Measurements from ENCODE around the gene EPHB1.

EPHB1 gene

DNA sequence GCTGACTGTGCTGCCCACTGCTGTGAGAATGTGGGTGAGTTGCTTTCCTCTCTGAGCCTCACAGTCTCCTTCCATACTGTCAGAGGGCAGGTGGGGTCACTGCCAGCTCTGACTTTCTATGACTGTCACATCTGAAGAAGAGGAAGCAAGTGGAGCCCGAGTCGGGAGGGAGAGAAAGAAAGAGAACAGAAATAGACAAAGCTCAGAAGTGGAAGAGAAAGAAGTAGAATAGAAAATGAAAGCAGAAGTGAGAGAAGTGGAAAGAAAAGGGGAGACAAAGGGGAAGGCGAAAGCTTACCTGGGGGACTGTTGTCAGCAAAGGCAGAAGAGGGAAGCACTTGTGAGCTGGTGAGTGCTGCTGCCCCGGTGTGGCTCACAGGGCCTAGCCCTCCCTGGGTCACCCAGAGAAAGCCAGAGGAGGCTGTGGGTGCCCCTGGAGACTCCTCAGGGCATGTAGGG lies 57.9 kb downstream of the EPHB1 start:
- no peak for DNase-seq

- no peak for DNase-seq
These were observed 59.2 kb downstream of the EPHB1 start for GRCh38 chr3:134854254-134854653.

GRCh38 chr3:134857356-134857755 lies 62.3 kb downstream of the EPHB1 start:
- no peak for DNase-seq

- DNase-seq = no peak
These were observed 62.8 kb downstream of the EPHB1 start for GRCh38 chr3:134857776-134858362.

GRCh38 chr3:134858441-134859035 lies 63.5 kb downstream of the EPHB1 start:
- DNase-seq = peak; percentile 50

GRCh38 chr3:134859341-134859740 lies 64.3 kb downstream of the EPHB1 start:
- no peak for DNase-seq

DNA sequence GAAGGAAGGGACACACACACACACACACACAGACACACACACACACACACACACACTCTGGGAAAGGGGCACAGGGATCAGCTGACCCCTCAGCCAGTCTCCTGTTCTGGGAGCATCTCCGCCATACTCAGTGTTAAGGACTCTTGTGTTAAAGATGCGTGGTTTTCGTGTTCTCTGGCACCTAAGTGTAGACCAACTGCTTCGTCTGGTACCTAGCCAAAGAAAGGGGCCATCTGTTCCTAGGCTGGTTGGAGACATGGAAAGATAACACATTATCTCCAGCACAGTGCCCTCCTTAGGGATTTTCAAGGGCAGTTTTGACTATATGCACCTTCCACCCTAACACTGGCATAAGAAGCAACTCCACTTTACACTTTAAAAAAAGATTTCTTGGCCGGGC lies 65.1 kb downstream of the EPHB1 start:
- DNase-seq = peak; percentile 93

GRCh38 chr3:134863915-134864314 lies 68.9 kb downstream of the EPHB1 start:
- DNase-seq = no peak

- DNase-seq = no peak
These were observed 69.6 kb downstream of the EPHB1 start for GRCh38 chr3:134864636-134865035.

DNA sequence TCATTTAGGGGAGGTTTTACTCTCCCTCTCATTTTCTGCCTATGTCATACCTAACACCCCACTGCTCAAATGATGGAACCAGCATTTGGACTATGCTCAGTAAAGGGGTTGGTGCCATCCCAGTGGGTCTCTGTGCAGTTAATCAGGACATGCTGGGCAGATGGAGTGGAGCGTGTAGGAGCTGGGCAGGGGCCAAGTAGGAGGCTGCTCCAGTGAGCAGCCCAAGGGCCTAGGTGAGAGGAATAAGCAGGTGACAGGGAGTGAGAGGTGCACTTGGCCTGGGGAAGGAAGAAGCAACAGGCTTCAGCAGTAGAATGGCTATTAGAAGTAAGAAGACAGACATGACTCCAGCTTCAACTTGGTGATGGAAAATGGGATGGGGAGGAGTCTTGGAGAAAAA lies 72.2 kb downstream of the EPHB1 start:
- no peak for DNase-seq

DNA sequence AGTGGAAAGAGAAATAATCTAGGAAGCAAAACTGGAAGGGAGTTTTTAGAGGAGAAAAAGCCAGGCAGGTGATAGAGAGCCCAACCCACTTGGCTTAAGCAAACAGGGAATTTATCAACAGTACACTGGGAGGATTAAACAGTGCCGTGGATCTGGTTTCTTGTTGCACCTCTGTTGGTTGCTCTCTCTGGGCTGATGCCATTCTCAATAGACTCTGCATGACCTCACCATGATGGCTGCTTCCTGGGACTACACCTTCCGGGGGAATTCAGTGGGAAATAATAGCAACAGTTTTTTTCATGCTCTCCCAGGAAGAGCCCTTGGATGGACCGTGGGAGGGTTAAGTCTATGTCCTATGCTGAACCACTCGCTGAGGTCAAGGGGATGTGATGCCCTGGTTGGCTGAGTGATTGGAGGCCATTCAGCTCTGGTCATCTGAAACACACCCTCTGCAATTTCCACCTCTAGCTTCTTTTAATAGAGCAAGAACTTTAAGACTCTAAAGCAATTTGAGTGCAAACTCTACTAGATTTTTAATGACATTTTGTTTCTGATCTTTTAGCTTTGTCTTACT lies 74.2 kb downstream of the EPHB1 start:
- DNase-seq = no peak

- DNase-seq = no peak
These were observed 76.8 kb downstream of the EPHB1 start for GRCh38 chr3:134871818-134872217.

DNA sequence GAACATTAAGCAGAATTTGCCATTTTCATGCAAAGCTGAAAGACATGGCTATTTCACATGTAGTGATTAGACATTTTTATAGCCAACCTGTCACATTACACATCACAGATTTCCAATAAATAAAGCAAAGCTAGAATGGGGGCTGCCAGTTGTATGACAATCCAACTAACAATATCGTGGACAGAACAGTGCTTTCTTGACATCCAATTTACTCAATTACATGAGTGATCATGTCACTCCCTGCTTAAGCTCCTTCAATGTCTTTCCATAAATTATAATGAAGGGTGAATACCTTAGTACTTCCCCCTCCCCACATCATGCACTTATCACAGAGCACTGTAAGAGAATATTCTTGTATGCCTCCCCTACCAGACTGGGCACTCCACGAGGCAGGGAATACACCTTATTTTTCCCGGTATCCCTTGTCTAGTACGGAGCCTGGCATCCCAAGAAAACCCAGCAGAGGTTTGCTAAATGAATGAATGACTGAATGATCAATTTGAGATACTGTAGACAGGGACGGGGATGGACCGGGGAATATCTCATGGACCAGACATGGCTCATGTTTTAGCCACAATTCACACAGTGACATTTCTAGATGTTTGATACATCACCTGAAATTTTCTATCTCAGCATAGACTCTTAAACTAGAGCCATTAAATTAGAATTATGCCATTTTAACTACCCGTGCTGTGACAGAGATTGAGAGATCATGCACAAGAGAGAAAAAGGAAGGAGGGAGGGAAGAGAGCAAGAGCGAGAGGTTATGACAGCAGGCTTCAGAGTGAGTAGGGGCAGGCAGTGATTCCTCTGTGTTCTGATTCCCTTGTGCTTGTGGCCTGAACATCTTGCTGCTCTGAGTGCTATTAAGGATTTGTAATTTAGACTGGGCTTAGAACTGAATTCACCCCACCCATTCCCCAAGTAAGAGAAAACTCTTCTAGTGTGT lies 77.7 kb downstream of the EPHB1 start:
- no peak for DNase-seq

DNA sequence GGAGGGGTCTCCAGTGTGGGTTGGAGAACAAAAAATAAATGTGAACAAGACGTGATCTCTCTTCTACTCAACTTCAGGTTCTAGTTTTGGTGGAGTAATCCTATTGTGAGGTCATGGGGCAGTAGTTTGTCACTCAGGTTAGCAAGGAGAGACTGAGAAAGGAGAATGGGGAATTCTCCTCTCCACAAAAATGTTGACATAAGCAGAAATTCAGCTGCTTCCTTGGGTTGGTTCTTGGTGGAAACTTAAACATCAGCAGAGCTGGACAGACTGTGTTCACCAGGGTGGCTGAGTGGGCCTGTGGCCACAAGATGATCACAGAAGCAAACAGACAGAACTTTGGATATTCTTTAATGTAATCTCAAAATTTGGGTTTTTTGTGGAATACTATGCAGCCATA lies 78.7 kb downstream of the EPHB1 start:
- no peak for DNase-seq

GRCh38 chr3:134874737-134875413 lies 79.8 kb downstream of the EPHB1 start:
- peak; percentile 58 for DNase-seq

GRCh38 chr3:134876836-134877235 lies 81.8 kb downstream of the EPHB1 start:
- no peak for DNase-seq

DNA sequence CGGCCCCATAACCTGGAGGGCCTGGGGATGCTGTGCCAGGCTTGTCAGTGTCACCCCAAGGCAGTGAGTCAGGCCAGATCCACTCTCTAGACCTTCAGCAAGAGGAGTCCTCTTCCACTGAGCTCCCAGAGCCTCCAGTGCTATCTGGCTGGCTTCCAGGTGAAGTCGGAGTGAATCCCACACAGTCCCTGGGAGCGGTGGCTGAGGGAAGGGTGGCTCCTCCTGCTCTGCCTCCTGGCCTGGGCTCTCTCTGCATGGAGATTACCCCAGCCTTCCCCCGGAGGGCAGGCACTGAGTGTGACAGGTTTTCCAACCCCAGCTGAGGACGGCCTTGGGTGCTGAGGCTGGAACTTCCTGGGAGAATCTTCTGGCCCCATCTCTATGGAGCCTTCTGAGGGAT lies 82.7 kb downstream of the EPHB1 start:
- no peak for DNase-seq

DNA sequence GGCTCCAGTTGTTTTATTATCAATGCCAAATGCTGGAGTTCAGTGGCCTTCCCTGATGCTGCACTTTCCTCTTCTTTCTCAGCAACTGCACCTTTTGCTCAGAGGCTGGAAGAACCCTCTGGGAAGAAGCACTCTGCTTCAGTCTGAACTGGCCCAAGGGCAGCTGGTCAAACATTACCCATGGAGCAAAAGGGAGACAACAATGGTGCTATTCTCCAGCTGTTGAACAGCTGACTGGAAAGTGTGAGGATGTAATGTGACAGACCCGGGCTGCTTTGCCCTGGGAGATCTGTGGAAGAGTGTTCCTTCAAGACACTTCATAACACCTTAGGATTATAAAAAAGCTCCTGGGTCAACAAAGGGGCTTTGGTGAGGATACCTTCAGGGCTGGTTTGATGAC lies 84.9 kb downstream of the EPHB1 start:
- no peak for DNase-seq

- DNase-seq = no peak
These were observed 85.4 kb downstream of the EPHB1 start for GRCh38 chr3:134880431-134880830.

DNA sequence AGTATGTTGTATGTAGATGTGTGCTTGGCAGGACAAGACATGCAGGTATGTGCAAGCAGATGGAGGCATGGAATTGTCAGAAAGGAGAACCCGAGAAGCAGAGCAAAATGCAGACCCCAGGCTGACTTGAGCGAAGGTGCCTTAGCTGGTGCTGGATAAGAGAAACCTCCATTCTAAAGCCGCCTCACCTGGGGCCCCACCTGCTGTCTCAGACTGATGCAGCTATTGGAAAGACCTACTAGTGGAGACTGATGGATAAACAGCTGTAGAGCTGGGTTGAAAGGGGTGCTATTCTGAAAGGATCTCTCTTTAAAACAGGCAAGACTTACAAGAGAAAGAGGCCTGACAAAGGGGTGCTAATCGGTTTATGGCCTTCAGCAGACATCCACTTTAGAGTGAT lies 86.2 kb downstream of the EPHB1 start:
- no peak for DNase-seq

DNA sequence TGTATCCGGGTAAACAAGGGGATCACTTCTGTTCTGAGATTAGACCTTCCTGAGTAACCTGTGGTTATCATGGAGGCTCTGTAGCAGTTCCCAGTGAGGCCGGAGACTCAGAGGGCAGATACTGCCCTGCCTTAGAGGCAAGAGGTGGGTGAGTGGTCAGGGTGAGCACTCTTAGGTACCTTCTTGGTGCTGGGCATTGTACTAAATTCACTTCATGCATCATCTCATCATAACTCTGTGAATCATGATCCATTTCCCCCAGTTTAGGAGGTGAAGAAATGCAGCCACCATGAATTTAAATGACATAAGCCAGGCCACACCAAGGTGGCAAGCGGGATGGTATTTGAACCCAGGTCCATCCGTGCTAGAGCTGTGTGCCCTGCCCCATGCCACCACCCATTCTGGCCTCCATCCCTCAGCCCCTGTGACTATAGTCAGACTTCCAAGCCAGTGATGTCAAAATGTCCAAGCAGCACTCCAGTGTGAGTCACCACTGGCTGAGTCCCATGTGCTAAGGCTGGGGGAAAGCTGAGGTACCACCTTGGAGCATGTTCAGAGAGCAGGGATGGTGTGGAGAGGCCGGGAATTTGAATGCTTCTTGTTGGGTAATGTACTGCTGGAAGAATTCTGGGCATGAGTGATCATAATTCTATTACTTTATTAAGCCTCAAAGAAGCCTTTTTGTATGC lies 88.8 kb downstream of the EPHB1 start:
- no peak for DNase-seq

DNA sequence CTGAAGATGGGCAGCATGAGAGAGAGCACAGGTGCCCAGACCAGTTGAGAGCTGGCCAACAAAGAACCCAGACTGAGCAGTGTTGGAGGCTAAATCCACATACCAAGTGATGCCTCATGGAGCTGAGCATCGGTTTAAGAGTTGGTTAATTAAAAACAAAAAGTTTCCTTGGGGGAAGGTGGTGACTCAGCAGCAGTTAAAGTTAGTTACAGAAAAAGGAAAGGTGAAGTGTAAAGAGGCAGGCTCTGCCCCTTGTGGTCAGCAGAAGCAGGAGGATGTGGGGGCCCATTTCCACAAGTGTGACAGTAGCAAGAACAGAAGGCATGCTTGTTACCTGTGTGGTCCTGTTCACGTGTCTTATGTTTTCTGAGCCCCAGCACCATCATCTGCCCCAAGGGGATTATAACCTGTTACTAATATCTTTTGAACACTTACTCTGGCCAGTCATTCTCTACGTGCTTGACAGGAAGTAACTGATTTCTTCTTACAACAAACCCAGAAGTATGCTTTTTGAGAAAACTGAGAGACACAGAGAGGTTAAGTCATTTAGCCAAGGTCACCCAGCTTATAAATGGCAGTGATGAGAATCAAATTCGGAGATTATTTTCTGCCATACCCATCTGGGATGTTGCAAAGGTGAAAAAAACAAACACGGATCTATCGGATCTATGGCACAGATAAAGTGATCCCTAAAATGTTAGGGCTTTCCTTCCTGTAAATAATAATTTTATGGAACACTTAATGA lies 91.0 kb downstream of the EPHB1 start:
- no peak for DNase-seq
